WTC11 (cell line): ENCODE results near the gene OR5J2. TPM values are rescaled to one million over a fixed set of nuclear protein-coding genes. Genes with fewer than 3 reads are reported as not detected.

Experiments
- ATAC-seq: fragments of 200-7000 bp; cut with Tn5 transposase; 2 replicates; pipeline ENCODE4 v1.10.0; 2021; ENCODE audit warnings: mild to moderate bottlenecking, moderate library complexity
- CTCF ChIA-PET: fragments of 300-600 bp; sonication (Branson Sonifier 250); formaldehyde crosslinking; loops from one replicate; lab custom pipeline; 2021; ENCODE audit warnings: antibody characterized with exemption; lab: Charles Lee
- POLR2A ChIA-PET: fragments of 350-600 bp; sonication (Branson Sonifier 250); formaldehyde crosslinking; loops from one replicate; lab custom pipeline; 2021; ENCODE audit warnings: antibody characterized with exemption; lab: Charles Lee
- DNase-seq: peaks from one replicate; pipeline ENCODE4 v3.0.0; 2021; ENCODE audit warnings: low spot score
- H3K27ac Mint-ChIP-seq: 2 replicates; pipeline ENCODE4 v1.8.0; 2021; ENCODE audit warnings: mixed read lengths
- H3K27me3 Mint-ChIP-seq: 2 replicates; pipeline ENCODE4 v1.8.0; 2021; ENCODE audit warnings: low read depth, mild to moderate bottlenecking, moderate library complexity, mixed read lengths
- H3K36me3 Mint-ChIP-seq: 2 replicates; pipeline ENCODE4 v1.8.0; 2021; ENCODE audit warnings: mixed read lengths
- H3K4me1 Mint-ChIP-seq: 2 replicates; pipeline ENCODE4 v1.8.0; 2022; ENCODE audit warnings: mixed read lengths
- H3K4me3 Mint-ChIP-seq: 2 replicates; pipeline ENCODE4 v1.8.0; 2021; ENCODE audit warnings: mild to moderate bottlenecking, moderate library complexity, mixed read lengths
- H3K9me3 Mint-ChIP-seq: 2 replicates; pipeline ENCODE4 v1.8.0; 2021; ENCODE audit warnings: mixed read lengths
- ARID4B ChIP-seq: sonication (generic); formaldehyde crosslinking; IDR thresholded peaks from 2 replicates; pipeline ENCODE4 v1.8.0; 2023; ENCODE audit warnings: missing genetic modification reagents, mild to moderate bottlenecking, borderline replicate concordance
- CBFB ChIP-seq: sonication (generic); formaldehyde crosslinking; IDR thresholded peaks from 2 replicates; pipeline ENCODE4 v1.8.1; 2022; ENCODE audit warnings: mild to moderate bottlenecking, low read depth, missing genetic modification reagents
- ELF4 ChIP-seq: sonication (generic); formaldehyde crosslinking; IDR thresholded peaks from 2 replicates; pipeline ENCODE4 v1.8.1; 2022; ENCODE audit warnings: low read depth, mild to moderate bottlenecking, moderate library complexity, missing genetic modification reagents
- FOXJ3 ChIP-seq: sonication (generic); formaldehyde crosslinking; IDR thresholded peaks from 2 replicates; pipeline ENCODE4 v1.9.0; 2021; ENCODE audit warnings: missing genetic modification reagents, mild to moderate bottlenecking, borderline replicate concordance
- GABPB1 ChIP-seq: sonication (generic); formaldehyde crosslinking; IDR thresholded peaks from 2 replicates; pipeline ENCODE4 v1.8.1; 2023; ENCODE audit warnings: mild to moderate bottlenecking, missing genetic modification reagents
- MAX ChIP-seq: sonication (generic); formaldehyde crosslinking; IDR thresholded peaks from 2 replicates; pipeline ENCODE4 v1.8.0; 2022; ENCODE audit warnings: mild to moderate bottlenecking, missing genetic modification reagents
- MXD4 ChIP-seq: fragments of 250-450 bp; sonication (Bioruptor Pico); IDR thresholded peaks from 2 replicates; pipeline ENCODE4 v1.8.0; 2021; ENCODE audit warnings: mild to moderate bottlenecking, moderate library complexity, borderline replicate concordance
- NR1H2 ChIP-seq: sonication (generic); formaldehyde crosslinking; IDR thresholded peaks from 2 replicates; pipeline ENCODE4 v1.9.0; 2021; ENCODE audit warnings: mild to moderate bottlenecking, moderate library complexity, missing genetic modification reagents
- NR2C2 ChIP-seq: sonication (generic); formaldehyde crosslinking; IDR thresholded peaks from 2 replicates; pipeline ENCODE4 v1.8.0; 2022; ENCODE audit warnings: mild to moderate bottlenecking, missing genetic modification reagents
- SMAD4 ChIP-seq: sonication (generic); formaldehyde crosslinking; IDR thresholded peaks from 2 replicates; pipeline ENCODE4 v1.8.0; 2022; ENCODE audit warnings: mild to moderate bottlenecking, missing genetic modification reagents
- TCF7 ChIP-seq: sonication (generic); formaldehyde crosslinking; IDR thresholded peaks from 2 replicates; pipeline ENCODE4 v1.8.0; 2022; ENCODE audit warnings: mild to moderate bottlenecking, low read depth, missing genetic modification reagents, moderate library complexity
- TEAD1 ChIP-seq: sonication (generic); formaldehyde crosslinking; IDR thresholded peaks from 2 replicates; pipeline ENCODE4 v1.8.0; 2022; ENCODE audit warnings: mild to moderate bottlenecking, missing genetic modification reagents
- ZBTB21 ChIP-seq: sonication (generic); formaldehyde crosslinking; IDR thresholded peaks from 2 replicates; pipeline ENCODE4 v1.8.1; 2023; ENCODE audit warnings: mild to moderate bottlenecking, missing genetic modification reagents, borderline replicate concordance
- ZNF263 ChIP-seq: sonication (generic); formaldehyde crosslinking; IDR thresholded peaks from 2 replicates; pipeline ENCODE4 v1.8.1; 2022; ENCODE audit warnings: low read depth, mild to moderate bottlenecking, moderate library complexity, missing genetic modification reagents
- ZNF317 ChIP-seq: sonication (generic); formaldehyde crosslinking; IDR thresholded peaks from 2 replicates; pipeline ENCODE4 v1.8.1; 2023; ENCODE audit warnings: low read depth, mild to moderate bottlenecking, moderate library complexity, missing genetic modification reagents, borderline replicate concordance
- ZNF396 ChIP-seq: fragments of 250-450 bp; sonication (Bioruptor Pico); IDR thresholded peaks from 2 replicates; pipeline ENCODE4 v1.8.0; 2021; ENCODE audit warnings: mild to moderate bottlenecking, moderate library complexity, borderline replicate concordance
- ZNF416 ChIP-seq: fragments of 250-450 bp; sonication (Bioruptor Pico); IDR thresholded peaks from 2 replicates; pipeline ENCODE4 v1.9.0; 2021; ENCODE audit warnings: mild to moderate bottlenecking, inconsistent platforms
- ZNF425 ChIP-seq: fragments of 250-450 bp; sonication (Bioruptor Pico); conservative IDR thresholded peaks from 2 replicates; pipeline ENCODE4 v1.9.0; 2021; ENCODE audit warnings: mild to moderate bottlenecking
- total RNA-seq: library from RNA; stranded (reverse); gene quantifications from 3 replicates; pipeline ENCODE4 v1.2.3, GENCODE V29; 2021
- TF ChIP-seq, protein P1 (sequence below): sonication (generic); formaldehyde crosslinking; IDR thresholded peaks from 2 replicates; pipeline ENCODE4 v1.8.0; 2023; ENCODE audit warnings: mild to moderate bottlenecking, missing genetic modification reagents
- TF ChIP-seq, protein P2 (sequence below): sonication (generic); formaldehyde crosslinking; IDR thresholded peaks from 2 replicates; pipeline ENCODE4 v1.8.1; 2022; ENCODE audit warnings: low read depth, mild to moderate bottlenecking, moderate library complexity, missing genetic modification reagents, borderline replicate concordance
- TF ChIP-seq, protein P3 (sequence below): sonication (generic); formaldehyde crosslinking; IDR thresholded peaks from 2 replicates; pipeline ENCODE4 v1.8.1; 2022; ENCODE audit warnings: mild to moderate bottlenecking, moderate library complexity, missing genetic modification reagents
- TF ChIP-seq, protein P4 (sequence below): sonication (generic); formaldehyde crosslinking; IDR thresholded peaks from 2 replicates; pipeline ENCODE4 v1.8.1; 2023; ENCODE audit warnings: mild to moderate bottlenecking, missing genetic modification reagents, borderline replicate concordance

Gene OR5J2
- total RNA-seq, 1 experiment from 2014 or later, result not detected

GRCh38 chr11:56196705-56197104 lies 20.3 kb downstream of the OR5J2 start:
- POLR2A ChIA-PET, result no interaction called here

DNA sequence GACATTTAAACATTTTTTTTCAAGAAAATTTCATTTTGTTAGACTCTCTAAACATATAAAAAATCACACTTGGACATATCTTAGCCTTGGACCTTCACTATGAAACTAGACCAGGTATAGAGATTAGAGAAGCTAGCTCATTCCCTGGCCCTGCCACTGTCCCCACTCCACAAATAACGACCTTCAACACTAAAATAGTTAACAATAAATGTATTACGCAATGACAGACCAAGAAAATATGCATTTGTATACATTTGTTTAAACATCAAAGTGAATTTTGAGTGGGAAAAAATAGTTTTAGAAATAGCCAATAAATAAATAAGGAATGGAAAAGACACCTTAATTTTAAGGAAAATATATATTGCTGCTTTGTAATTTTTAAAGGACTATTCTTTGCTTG lies 20.9 kb downstream of the OR5J2 start:
- H3K36me3 Mint-ChIP-seq, result no peaks in the 10 kb centered on the region
- ChIA-PET CTCF (no interaction called here), POLR2A (no interaction called here)
- DNase-seq (no peak), ATAC-seq (no peak)
- H3K4me1 Mint-ChIP-seq, result no peaks in the 10 kb centered on the region
- no peaks in the 10 kb centered on the region for H3K27me3 Mint-ChIP-seq
- peaks cover 14% of the 10 kb centered on the region for H3K9me3 Mint-ChIP-seq
- H3K27ac Mint-ChIP-seq, result no peak overlapping the region
- no peak overlapping the region for H3K4me3 Mint-ChIP-seq
- no peak for TF ChIP-seq ZNF317
- TF ChIP-seq, protein P1, sequence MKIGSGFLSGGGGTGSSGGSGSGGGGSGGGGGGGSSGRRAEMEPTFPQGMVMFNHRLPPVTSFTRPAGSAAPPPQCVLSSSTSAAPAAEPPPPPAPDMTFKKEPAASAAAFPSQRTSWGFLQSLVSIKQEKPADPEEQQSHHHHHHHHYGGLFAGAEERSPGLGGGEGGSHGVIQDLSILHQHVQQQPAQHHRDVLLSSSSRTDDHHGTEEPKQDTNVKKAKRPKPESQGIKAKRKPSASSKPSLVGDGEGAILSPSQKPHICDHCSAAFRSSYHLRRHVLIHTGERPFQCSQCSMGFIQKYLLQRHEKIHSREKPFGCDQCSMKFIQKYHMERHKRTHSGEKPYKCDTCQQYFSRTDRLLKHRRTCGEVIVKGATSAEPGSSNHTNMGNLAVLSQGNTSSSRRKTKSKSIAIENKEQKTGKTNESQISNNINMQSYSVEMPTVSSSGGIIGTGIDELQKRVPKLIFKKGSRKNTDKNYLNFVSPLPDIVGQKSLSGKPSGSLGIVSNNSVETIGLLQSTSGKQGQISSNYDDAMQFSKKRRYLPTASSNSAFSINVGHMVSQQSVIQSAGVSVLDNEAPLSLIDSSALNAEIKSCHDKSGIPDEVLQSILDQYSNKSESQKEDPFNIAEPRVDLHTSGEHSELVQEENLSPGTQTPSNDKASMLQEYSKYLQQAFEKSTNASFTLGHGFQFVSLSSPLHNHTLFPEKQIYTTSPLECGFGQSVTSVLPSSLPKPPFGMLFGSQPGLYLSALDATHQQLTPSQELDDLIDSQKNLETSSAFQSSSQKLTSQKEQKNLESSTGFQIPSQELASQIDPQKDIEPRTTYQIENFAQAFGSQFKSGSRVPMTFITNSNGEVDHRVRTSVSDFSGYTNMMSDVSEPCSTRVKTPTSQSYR, result no peak
- TF ChIP-seq TCF7 (CRISPR knock-in tag), result no peak
- no peak for TF ChIP-seq ARID4B (CRISPR knock-in tag)
- no peak for TF ChIP-seq MAX
- TF ChIP-seq ZBTB21 (CRISPR knock-in tag), result no peak
- no peak for TF ChIP-seq ZNF416
- TF ChIP-seq, protein P2, sequence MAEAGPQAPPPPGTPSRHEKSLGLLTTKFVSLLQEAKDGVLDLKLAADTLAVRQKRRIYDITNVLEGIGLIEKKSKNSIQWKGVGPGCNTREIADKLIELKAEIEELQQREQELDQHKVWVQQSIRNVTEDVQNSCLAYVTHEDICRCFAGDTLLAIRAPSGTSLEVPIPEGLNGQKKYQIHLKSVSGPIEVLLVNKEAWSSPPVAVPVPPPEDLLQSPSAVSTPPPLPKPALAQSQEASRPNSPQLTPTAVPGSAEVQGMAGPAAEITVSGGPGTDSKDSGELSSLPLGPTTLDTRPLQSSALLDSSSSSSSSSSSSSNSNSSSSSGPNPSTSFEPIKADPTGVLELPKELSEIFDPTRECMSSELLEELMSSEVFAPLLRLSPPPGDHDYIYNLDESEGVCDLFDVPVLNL (CRISPR knock-in tag), result no peak
- no peak for TF ChIP-seq FOXJ3 (CRISPR knock-in tag)
- no peak for TF ChIP-seq ZNF425 (CRISPR knock-in tag)
- TF ChIP-seq, protein P3, sequence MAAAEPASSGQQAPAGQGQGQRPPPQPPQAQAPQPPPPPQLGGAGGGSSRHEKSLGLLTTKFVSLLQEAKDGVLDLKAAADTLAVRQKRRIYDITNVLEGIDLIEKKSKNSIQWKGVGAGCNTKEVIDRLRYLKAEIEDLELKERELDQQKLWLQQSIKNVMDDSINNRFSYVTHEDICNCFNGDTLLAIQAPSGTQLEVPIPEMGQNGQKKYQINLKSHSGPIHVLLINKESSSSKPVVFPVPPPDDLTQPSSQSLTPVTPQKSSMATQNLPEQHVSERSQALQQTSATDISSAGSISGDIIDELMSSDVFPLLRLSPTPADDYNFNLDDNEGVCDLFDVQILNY, result no peak
- no peak for TF ChIP-seq SMAD4 (CRISPR knock-in tag)
- no peak for TF ChIP-seq NR1H2 (CRISPR knock-in tag)
- TF ChIP-seq ZNF263 (CRISPR knock-in tag), result no peak

More at GRCh38 chr11:56196705-56197104, 20.3 kb downstream of the OR5J2 start:
- Mint-ChIP-seq H3K36me3 (no peaks in the 10 kb centered on the region), H3K9me3 (peaks cover 14% of the 10 kb centered on the region), H3K27me3 (no peaks in the 10 kb centered on the region), H3K4me3 (no peak overlapping the region), H3K27ac (no peak overlapping the region), H3K4me1 (no peaks in the 10 kb centered on the region)
- DNase-seq (no peak), ATAC-seq (no peak)
- CTCF ChIA-PET, result no interaction called here
- no peak for TF ChIP-seq ZNF396
- no peak for TF ChIP-seq MXD4 (CRISPR knock-in tag)
- TF ChIP-seq GABPB1 (CRISPR knock-in tag), result no peak
- TF ChIP-seq NR2C2 (CRISPR knock-in tag), result no peak
- no peak for TF ChIP-seq TEAD1 (CRISPR knock-in tag)
- no peak for TF ChIP-seq CBFB (CRISPR knock-in tag)
- no peak for TF ChIP-seq ELF4 (CRISPR knock-in tag)
- TF ChIP-seq, protein P4, sequence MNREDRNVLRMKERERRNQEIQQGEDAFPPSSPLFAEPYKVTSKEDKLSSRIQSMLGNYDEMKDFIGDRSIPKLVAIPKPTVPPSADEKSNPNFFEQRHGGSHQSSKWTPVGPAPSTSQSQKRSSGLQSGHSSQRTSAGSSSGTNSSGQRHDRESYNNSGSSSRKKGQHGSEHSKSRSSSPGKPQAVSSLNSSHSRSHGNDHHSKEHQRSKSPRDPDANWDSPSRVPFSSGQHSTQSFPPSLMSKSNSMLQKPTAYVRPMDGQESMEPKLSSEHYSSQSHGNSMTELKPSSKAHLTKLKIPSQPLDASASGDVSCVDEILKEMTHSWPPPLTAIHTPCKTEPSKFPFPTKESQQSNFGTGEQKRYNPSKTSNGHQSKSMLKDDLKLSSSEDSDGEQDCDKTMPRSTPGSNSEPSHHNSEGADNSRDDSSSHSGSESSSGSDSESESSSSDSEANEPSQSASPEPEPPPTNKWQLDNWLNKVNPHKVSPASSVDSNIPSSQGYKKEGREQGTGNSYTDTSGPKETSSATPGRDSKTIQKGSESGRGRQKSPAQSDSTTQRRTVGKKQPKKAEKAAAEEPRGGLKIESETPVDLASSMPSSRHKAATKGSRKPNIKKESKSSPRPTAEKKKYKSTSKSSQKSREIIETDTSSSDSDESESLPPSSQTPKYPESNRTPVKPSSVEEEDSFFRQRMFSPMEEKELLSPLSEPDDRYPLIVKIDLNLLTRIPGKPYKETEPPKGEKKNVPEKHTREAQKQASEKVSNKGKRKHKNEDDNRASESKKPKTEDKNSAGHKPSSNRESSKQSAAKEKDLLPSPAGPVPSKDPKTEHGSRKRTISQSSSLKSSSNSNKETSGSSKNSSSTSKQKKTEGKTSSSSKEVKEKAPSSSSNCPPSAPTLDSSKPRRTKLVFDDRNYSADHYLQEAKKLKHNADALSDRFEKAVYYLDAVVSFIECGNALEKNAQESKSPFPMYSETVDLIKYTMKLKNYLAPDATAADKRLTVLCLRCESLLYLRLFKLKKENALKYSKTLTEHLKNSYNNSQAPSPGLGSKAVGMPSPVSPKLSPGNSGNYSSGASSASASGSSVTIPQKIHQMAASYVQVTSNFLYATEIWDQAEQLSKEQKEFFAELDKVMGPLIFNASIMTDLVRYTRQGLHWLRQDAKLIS (CRISPR knock-in tag), result no peak
- TF ChIP-seq, all 79 proteins: peak for 0
